GM18520 (cell line): ENCODE data around the gene GOLIM4.
"Not testable (repeated sequence)": the region's sequence is repeated elsewhere in the genome, so short reads cannot be mapped to it uniquely, and the experiment has no call there.

Source experiments
- ATAC-seq: cut with Tn5 transposase; IDR thresholded peaks from one replicate; pipeline ENCODE4 v1.9.1; 2021; ENCODE audit not compliant: unreplicated experiment

GOLIM4 gene

GRCh38 chr3:168048414-168049330, 47.1 kb downstream of the GOLIM4 start:
- no peak for ATAC-seq

GRCh38 chr3:168047936-168048335, 47.8 kb downstream of the GOLIM4 start:
- no peak for ATAC-seq

GRCh38 chr3:168047190-168047795, 48.4 kb downstream of the GOLIM4 start:
- peak; percentile 76 for ATAC-seq

GRCh38 chr3:168044049-168044448, 51.7 kb downstream of the GOLIM4 start:
- ATAC-seq, result no peak

GRCh38 chr3:168040607-168041208, 55.0 kb downstream of the GOLIM4 start:
- ATAC-seq, result peak; percentile 56

GRCh38 chr3:168037020-168037419, 58.7 kb downstream of the GOLIM4 start:
- no peak for ATAC-seq

GRCh38 chr3:168036619-168037018, 59.1 kb downstream of the GOLIM4 start:
- no peak for ATAC-seq

GRCh38 chr3:168034152-168034928, 61.4 kb downstream of the GOLIM4 start:
- ATAC-seq, result no peak

- ATAC-seq, result no peak
These were observed 65.1 kb downstream of the GOLIM4 start for GRCh38 chr3:168030577-168030976.

GRCh38 chr3:168029705-168030104, 66.0 kb downstream of the GOLIM4 start:
- ATAC-seq, result no peak

- no peak for ATAC-seq
These were observed 67.6 kb downstream of the GOLIM4 start for GRCh38 chr3:168028086-168028485.

- ATAC-seq, result no peak
These were observed 69.0 kb downstream of the GOLIM4 start for GRCh38 chr3:168026764-168027163.

- no peak for ATAC-seq
These were observed 70.6 kb downstream of the GOLIM4 start for GRCh38 chr3:168025076-168025475.

- no peak for ATAC-seq
These were observed 71.2 kb downstream of the GOLIM4 start for GRCh38 chr3:168024537-168024941.

GRCh38 chr3:168021737-168022450, 73.8 kb downstream of the GOLIM4 start:
- no peak for ATAC-seq

GRCh38 chr3:168011280-168011679, 84.4 kb downstream of the GOLIM4 start:
- not testable (repeated sequence) for ATAC-seq

- ATAC-seq, result no peak
These were observed 89.1 kb downstream of the GOLIM4 start for GRCh38 chr3:168006584-168006983.

GRCh38 chr3:168003911-168004310, 91.8 kb downstream of the GOLIM4 start:
- no peak for ATAC-seq

- ATAC-seq, result no peak
These were observed 92.8 kb downstream of the GOLIM4 start for GRCh38 chr3:168002786-168003368.

GRCh38 chr3:168001244-168001643, 94.5 kb downstream of the GOLIM4 start:
- no peak for ATAC-seq
